ENCODE data around the gene UBE2B. TPM values are rescaled to one million over a fixed set of nuclear protein-coding genes. Genes with fewer than 3 reads are reported as not detected.

Gene UBE2B
- total RNA-seq, 2 donors from 2014 or later: 76.6 to 143 TPM

DNA sequence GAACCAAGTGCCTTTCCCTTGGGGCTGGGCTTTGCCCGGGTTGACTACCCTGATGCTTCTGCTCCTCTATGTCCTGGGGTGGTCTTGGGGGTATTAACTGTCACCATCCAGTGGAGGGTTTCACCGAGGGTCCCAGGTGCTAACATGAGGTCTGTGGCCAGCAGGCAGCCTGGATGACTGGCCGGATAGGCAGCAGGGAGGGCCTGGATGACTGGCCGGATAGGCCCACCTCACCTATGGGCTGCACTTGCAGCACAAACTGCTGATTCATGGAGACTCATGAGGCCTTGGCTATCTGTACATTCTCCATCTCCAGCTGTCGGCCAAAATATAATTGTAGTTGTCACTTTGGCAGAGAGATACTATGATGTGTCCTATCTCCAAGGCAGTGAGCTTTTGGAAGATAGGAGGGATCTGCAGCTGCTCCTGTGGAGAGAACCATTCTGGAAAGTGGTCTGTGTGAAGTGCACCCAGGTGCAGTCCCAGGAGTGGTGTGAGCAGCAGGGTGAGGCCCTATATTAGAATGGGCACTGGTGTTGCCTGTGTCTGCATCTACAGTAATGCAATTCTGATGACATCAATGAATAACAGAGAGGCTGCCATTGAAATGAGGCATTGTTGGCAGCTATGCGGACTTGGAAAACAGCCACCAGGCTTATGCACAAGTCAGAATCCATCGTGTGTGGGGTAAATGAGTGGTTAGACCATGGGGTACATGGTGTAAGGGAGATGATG lies 66.6 kb downstream of the UBE2B start:
- H3K9me3 Mint-ChIP-seq: no peaks in the 10 kb centered on the region
- peaks cover 11% of the 10 kb centered on the region for H3K4me1 Mint-ChIP-seq
- no peaks in the 10 kb centered on the region for H3K36me3 Mint-ChIP-seq (ENCODE audit: low read depth)
- H3K27me3 Mint-ChIP-seq: no peaks in the 10 kb centered on the region
- peak overlapping the region; percentile 3 for H3K27ac Mint-ChIP-seq
- no peak for ATAC-seq (replicated peaks)
- no peak overlapping the region for H3K4me3 Mint-ChIP-seq

- H3K4me1 Mint-ChIP-seq: peaks cover 11% of the 10 kb centered on the region
- ATAC-seq (replicated peaks): no peak
- H3K36me3 Mint-ChIP-seq (ENCODE audit: low read depth): no peaks in the 10 kb centered on the region
- H3K9me3 Mint-ChIP-seq: no peaks in the 10 kb centered on the region
- H3K4me3 Mint-ChIP-seq: no peak overlapping the region
- H3K27me3 Mint-ChIP-seq: no peaks in the 10 kb centered on the region
- peak overlapping the region; percentile 3 for H3K27ac Mint-ChIP-seq
Measured at GRCh38 chr5:134438721-134439123, 67.4 kb downstream of the UBE2B start.

DNA sequence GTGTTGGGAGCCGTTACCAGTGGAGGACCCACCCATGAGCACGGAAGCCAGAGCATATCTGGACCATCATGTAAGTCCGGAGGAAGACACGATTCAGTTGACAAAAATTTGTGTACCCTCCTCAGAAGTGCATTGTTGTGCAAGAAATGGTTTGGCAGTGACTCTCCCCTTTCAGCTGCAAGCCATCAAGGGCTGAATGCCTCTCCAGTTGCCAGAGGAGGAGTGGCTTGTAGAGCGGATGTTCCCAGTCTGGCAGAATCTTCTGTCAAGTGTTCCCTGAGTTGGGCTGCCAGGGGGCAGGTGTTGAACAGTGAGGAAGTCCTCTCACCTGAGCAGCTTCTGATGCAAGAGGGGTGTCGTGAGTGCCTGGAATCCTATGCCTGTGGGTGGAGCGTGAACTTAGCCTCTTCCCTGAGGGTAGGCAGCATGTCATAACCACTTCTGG lies 67.9 kb downstream of the UBE2B start:
- Mint-ChIP-seq H3K27ac (no peak overlapping the region), H3K9me3 (no peaks in the 10 kb centered on the region), H3K4me3 (no peak overlapping the region), H3K36me3 (ENCODE audit: low read depth) (no peaks in the 10 kb centered on the region), H3K4me1 (peaks cover 11% of the 10 kb centered on the region), H3K27me3 (no peaks in the 10 kb centered on the region)
- ATAC-seq (replicated peaks): no peak

DNA sequence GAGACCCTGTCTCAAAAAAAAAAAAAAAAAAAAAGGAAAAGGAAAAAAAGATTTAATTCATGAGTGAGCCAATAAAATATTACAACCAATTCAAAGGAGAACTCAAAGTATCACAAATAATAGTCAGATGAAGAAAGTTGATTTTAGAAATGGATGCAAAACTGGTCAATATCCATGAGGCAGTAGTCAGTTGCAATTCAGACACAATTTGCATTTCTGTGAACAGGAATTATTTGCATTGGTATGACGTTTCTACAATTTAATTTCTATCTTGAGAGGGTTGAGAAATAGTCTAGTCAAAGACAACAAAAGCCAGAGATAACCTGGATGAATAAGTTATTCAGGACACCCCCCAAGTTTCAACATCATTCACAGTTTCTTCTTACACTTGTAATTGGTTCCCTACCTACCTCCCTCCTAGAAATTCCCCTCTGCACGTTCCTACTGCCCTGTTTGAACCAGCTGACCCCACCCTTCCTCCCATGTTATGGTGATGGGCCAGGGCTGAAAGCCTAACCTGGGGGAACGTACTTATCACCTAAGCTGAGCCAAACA lies 68.9 kb downstream of the UBE2B start:
- ATAC-seq (replicated peaks): no peak
- H3K27ac Mint-ChIP-seq: no peak overlapping the region
- no peak overlapping the region for H3K4me3 Mint-ChIP-seq
- peaks cover 11% of the 10 kb centered on the region for H3K4me1 Mint-ChIP-seq
- no peaks in the 10 kb centered on the region for H3K27me3 Mint-ChIP-seq
- H3K36me3 Mint-ChIP-seq (ENCODE audit: low read depth): no peaks in the 10 kb centered on the region
- H3K9me3 Mint-ChIP-seq: no peaks in the 10 kb centered on the region

Other genes starting within 250 kb of the UBE2B start
- gene SKP1, start 194.6 kb upstream of the UBE2B start, total RNA-seq: 100 to 1,000 TPM; 152 to 209 TPM
- 100 to 1,000 TPM; 101 to 164 TPM for gene PPP2CA, start 145.5 kb upstream of the UBE2B start, total RNA-seq
- 1 to 10 TPM in 1 of 2 donors, under 1 TPM in 1; 0.69 to 9.7 TPM for gene CDKL3, start 4.4 kb upstream of the UBE2B start, total RNA-seq
- gene CDKN2AIPNL, start 40.3 kb downstream of the UBE2B start, total RNA-seq: 10 to 100 TPM in 1 of 2 donors, 1 to 10 TPM in 1; 8.9 to 23.0 TPM
- 10 to 100 TPM; 75.3 to 93.3 TPM for gene JADE2, start 154.1 kb downstream of the UBE2B start, total RNA-seq

All from activated T-helper 17 cell treated with anti-CD3 and anti-CD28 coated beads, Interleukin-2, amount 50 U/mL, for 72 hours (primary cell).